WERI-Rb-1 (cell line): Measurements from ENCODE around the gene IRF5.

Experiments used
- DNase-seq: peaks from one replicate; pipeline ENCODE4 v3.0.0-alpha.2; 2020
- H3K27ac ChIP-seq: fragments of 250-450 bp; sonication (Bioruptor Pico); 2 replicates; pipeline ENCODE4 v1.5.1; 2020; ENCODE audit warnings: mild to moderate bottlenecking, moderate library complexity
- H3K27me3 ChIP-seq: fragments of 250-450 bp; sonication (Bioruptor Pico); 2 replicates; pipeline ENCODE4 v1.5.1; 2021; ENCODE audit warnings: mild to moderate bottlenecking, low read depth, moderate library complexity; ENCODE audit not compliant: insufficient read depth, severe bottlenecking
- H3K36me3 ChIP-seq: fragments of 250-450 bp; sonication (Bioruptor Pico); 2 replicates; pipeline ENCODE4 v1.5.1; 2020; ENCODE audit warnings: mild to moderate bottlenecking, moderate library complexity
- H3K4me3 ChIP-seq: 2 replicates; pipeline ENCODE4 v1.5.1; 2011; ENCODE audit warnings: low read depth, mild to moderate bottlenecking, control low read depth, low read length
- H3K9me3 ChIP-seq: fragments of 250-450 bp; sonication (Bioruptor Pico); 2 replicates; pipeline ENCODE4 v1.5.1; 2021; ENCODE audit warnings: mild to moderate bottlenecking, moderate library complexity; ENCODE audit not compliant: severe bottlenecking
- TF ChIP-seq, protein P1 (sequence below): IDR thresholded peaks from 2 replicates; pipeline ENCODE4 v1.5.1; 2011; ENCODE audit warnings: low read depth, mild to moderate bottlenecking, control low read depth, inconsistent platforms, low read length

IRF5 gene

DNA sequence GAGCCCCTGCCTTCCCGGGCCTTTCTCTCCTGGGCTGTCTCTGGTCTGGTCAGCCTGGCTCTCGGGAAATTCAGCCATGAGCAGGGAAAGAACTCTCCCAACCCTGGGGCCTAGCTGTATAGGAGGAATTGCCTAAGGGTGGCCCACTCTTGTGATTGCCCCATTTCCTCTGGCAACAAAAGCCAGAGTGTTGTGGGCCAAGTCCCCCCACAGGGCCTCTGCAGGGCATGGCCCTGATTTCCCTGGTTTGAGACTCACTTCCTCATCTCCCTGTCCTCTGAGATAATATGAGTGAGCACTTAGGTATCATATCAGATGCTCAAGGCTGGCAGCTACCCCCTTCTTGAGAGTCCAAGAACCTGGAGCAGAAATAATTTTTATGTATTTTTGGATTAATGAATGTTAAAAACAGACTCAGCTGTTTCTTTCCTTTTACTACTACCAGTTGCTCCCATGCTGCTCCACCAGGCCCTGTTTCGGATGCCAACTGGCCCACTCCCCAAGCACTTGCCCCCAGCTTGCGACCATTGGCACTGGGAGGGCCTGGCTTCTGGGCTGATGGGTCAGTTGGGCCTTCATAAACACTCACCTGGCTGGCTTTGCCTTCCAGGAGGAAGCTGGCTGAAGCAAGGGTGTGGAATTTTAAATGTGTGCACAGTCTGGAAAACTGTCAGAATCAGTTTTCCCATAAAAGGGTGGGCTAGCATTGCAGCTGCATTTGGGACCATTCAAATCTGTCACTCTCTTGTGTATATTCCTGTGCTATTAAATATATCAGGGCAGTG is 11.4 kb downstream of the IRF5 start:
- H3K4me3 ChIP-seq, result no peak overlapping the region
- no peaks in the 10 kb centered on the region for H3K9me3 ChIP-seq
- no peak for DNase-seq
- no peak overlapping the region for H3K27ac ChIP-seq
- H3K36me3 ChIP-seq, result peaks cover 19% of the 10 kb centered on the region
- H3K27me3 ChIP-seq, result no peaks in the 10 kb centered on the region
- TF ChIP-seq, protein P1, sequence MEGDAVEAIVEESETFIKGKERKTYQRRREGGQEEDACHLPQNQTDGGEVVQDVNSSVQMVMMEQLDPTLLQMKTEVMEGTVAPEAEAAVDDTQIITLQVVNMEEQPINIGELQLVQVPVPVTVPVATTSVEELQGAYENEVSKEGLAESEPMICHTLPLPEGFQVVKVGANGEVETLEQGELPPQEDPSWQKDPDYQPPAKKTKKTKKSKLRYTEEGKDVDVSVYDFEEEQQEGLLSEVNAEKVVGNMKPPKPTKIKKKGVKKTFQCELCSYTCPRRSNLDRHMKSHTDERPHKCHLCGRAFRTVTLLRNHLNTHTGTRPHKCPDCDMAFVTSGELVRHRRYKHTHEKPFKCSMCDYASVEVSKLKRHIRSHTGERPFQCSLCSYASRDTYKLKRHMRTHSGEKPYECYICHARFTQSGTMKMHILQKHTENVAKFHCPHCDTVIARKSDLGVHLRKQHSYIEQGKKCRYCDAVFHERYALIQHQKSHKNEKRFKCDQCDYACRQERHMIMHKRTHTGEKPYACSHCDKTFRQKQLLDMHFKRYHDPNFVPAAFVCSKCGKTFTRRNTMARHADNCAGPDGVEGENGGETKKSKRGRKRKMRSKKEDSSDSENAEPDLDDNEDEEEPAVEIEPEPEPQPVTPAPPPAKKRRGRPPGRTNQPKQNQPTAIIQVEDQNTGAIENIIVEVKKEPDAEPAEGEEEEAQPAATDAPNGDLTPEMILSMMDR, result no peak

DNA sequence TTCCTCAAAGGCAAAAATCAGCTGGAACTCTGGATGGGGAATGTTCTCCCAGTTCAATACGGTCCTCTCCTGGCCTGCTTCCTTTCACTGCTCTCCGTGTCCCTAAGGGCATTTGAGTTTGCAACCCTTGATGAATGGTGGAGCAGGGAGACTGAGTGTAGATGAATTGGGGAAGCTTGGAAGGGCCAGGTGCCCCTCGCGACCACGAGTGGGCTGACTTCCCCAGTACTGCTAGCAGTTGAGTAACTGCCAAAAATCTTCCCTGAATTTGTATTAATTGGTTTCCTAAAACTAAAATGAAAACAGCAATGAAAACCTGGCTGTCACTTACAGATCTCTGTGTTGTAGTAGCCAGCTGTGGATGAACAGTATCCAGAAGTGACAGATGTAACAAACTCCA is 13.6 kb downstream of the IRF5 start:
- H3K27ac ChIP-seq, result no peak overlapping the region
- no peak overlapping the region for H3K4me3 ChIP-seq
- H3K9me3 ChIP-seq, result no peaks in the 10 kb centered on the region
- H3K27me3 ChIP-seq, result no peaks in the 10 kb centered on the region
- TF ChIP-seq, protein P1, result no peak
- H3K36me3 ChIP-seq, result peaks cover 33% of the 10 kb centered on the region
- no peak for DNase-seq

DNA sequence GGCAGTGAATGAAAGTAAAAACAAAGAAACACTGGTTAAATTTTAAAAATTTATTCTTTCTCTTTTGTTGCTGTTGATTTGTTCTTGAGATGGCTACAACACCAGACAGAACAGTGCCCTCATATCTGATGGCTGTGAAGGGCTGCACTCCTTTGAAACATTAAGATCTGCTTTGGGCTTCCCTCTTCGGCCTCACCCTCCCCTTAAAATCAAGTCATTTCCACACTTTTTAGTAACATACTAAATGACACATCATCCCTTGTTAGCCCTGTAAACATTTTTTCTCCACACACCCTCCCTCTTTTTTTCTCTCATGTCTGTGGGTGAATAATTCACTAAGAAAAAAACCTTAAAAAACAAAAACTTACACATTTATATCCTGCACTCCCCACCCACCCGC is 16.4 kb downstream of the IRF5 start:
- peaks cover 58% of the 10 kb centered on the region for H3K36me3 ChIP-seq
- no peak for DNase-seq
- H3K27me3 ChIP-seq, result no peaks in the 10 kb centered on the region
- H3K27ac ChIP-seq, result no peak overlapping the region
- H3K4me3 ChIP-seq, result no peak overlapping the region
- TF ChIP-seq, protein P1, result no peak
- no peaks in the 10 kb centered on the region for H3K9me3 ChIP-seq

DNA sequence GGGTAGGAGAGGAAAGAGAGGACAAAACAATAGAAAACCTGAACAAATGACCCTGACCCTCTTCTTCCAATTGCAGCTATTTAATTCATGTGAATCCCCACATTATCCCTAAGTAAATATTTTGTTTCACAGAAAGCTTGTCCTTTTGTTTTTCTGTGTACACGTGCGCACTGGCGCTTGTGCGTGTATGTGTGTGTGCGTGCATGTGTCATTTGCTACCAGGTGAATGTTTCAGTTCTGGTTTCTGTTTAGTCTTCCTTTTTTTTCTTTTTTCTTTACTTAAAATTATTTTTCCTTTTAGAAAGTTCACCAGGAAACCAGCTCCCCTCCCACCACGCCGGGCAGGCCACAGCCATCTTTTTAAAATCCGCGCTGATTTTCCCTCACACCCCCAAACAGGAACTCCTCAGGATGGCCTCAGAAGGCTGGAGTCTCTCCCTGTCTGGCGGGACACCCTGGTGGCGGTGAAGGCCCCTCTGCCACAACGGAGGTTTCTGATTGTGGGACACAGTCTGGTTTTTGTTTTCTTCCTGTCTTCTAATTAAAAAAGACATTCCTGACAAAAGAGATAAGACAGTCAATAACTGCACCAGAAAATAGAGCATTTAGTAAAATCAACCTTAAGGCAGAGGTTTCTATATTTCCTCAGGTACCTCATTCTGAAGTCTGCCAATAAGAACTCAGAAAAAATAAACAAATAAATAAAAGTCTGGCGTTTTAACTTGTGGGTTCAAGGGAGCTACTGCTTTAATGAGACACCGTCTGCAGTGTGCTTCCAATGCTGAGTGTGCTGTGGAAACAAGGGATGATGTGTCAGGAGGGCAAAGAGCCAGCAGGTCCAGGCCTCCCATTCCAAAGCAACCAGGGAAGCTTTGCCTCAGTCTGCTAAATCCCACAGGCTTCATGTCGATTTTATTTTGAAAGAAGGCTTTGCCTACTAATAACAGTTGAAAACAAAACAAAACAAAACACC is 17.4 kb downstream of the IRF5 start:
- Histone ChIP-seq H3K27me3 (no peaks in the 10 kb centered on the region), H3K9me3 (no peaks in the 10 kb centered on the region), H3K4me3 (no peak overlapping the region), H3K36me3 (peaks cover 68% of the 10 kb centered on the region), H3K27ac (no peak overlapping the region)
- DNase-seq, result no peak
- TF ChIP-seq, protein P1, result no peak

DNA sequence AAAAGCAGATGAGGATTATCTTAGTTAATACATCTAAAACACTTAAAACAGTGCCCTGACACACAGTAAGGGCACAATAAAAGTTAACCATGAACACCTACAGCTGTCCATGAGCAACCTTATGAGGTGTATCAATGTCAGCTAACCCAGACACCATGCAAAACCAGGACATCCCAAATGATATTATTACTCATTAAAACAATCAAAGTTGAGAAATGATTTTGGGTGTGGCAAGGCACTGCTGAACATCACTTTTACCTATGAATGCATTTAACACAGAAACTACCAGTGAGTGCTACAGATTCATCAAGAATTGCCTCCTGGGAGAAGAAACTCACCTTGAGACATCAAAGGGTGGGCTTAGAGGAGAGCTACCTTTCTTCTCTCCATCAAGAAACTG is 18.3 kb downstream of the IRF5 start:
- no peak overlapping the region for H3K27ac ChIP-seq
- peaks cover 69% of the 10 kb centered on the region for H3K36me3 ChIP-seq
- no peaks in the 10 kb centered on the region for H3K9me3 ChIP-seq
- no peak overlapping the region for H3K4me3 ChIP-seq
- DNase-seq, result no peak
- H3K27me3 ChIP-seq, result no peaks in the 10 kb centered on the region
- TF ChIP-seq, protein P1, result no peak
